GM21529 (cell line): ENCODE results near the gene MARK4.
"Not testable (repeated sequence)": the region's sequence is repeated elsewhere in the genome, so short reads cannot be mapped to it uniquely, and the experiment has no call there.

Source experiments
- ATAC-seq: cut with Tn5 transposase; IDR thresholded peaks from one replicate; pipeline ENCODE4 v1.9.1; 2021; ENCODE audit not compliant: unreplicated experiment

The MARK4 gene

DNA sequence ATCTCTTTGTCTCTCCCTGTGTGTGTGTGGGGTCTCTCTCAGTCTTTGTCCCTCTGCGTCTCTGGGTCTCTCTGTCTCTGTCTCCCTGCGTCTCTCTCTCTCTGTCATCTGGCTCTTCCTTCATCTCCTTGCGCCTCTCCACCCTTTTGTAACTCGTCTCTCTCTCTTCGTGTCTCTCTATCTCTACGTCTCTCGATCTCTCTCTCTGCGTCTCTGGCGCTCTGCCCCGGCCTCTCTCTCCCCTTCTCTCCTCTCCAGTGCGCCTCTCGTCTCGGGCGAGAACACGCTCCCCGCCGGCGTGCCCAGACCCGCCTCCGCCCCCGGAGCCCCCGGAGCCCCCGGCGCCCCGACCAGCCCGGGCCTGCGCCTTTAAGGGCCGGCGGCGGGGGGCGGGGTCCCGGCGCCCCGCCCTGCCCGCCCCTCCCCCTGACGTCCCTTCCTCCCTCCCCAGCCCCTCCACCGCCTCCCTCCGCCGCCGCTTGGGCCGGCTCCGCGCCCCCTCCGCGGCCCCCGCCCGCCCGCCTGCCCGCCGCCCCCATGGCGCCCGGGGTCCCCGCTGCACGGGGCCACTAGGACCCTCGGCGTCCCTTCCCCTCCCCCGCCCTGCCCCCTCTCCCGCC, at the start of gene MARK4:
Gene MARK4, plus strand, starts transcription at position 440 of the 620 bp plus-strand sequence. CDS start 318 bp downstream, outside the sequence.
- ATAC-seq: no peak

DNA sequence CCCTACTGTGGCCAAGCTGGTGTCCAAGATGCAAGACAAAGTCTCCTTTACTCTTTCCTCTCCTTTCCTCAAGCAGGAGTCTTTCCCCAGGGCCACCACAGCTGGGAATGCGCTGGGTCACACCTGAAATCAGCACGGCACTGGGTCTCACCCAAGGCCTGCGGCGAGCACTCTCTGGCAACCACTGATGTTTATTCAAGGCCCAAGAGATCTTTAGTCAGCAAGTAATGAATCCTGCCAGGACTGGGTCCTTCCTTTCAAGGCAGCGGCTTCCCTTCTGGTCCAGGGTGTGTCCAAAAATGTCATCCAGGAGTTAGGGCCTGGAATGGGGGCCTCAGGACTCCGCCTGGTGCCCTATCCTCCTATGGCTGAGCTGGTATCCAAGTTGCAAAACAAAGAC, 48.4 kb upstream of the MARK4 start:
- no peak for ATAC-seq

DNA sequence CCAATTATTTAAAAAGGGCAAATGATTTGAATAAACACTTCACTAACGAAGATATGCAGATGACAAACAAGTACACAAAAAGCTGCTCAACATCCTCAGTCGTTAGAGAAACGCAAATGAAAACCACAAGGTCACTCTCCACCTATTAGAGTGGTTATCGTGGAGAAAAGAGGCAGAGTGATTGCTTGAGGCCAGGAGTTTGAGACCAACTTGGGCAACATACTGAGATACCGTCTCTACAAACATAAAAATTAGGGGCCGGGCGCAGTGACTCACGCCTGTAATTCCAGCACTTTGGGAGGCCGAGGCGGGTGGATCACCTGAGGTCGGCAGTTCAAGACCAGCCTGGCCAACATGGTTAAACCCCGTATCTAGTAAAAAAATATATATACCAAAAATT, 45.3 kb upstream of the MARK4 start:
- no peak for ATAC-seq

DNA sequence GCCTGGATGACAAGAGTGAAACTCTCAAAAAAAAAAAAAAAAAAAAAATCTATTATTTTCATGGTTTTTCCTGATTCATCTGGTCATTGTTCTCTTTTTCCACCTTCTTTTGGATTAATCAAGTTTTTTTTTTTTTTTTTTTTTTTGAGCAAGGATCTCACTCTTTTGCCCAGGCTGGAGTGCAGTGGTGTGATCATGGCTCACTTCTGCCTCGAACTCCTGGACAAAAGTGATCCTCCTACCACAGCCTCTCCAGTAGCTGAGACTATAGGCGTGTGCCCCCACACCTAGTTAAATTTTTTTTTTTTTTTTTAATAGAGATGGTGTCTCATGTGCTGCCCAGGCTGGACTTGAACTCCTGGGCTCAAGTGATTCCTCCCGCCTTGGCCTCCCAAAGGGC, 44.7 kb upstream of the MARK4 start:
- ATAC-seq: no peak

DNA sequence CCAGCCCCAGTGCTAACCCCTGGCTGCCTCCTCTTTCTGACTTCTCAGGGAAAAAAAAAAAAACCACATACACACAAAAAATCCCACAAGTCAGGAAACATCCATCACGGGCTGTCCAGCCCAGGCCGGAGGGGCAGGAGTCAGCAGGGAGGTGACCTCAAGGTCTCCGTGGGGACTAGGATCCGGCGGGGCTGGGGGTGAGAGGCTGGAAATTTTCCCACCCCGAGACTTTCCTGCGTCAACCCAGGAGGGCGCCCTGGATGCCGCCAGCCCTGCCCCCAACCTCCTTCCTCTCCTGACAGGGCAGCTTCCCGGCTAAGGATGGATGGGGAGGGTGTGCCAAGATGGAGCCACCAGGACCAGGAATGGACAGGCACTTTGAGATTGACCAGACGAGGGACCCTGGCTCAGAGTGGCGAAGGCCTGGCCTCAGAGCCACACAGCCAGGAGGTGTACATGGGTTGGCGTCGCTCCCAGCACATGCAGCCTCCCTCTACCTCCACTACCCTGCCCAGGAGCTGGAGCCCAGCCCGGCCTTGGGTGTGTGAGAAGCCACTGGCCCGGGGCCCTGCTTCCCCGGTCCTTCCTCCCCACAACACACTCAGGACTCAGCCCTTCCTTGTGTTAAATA, 39.2 kb upstream of the MARK4 start:
- no peak for ATAC-seq

DNA sequence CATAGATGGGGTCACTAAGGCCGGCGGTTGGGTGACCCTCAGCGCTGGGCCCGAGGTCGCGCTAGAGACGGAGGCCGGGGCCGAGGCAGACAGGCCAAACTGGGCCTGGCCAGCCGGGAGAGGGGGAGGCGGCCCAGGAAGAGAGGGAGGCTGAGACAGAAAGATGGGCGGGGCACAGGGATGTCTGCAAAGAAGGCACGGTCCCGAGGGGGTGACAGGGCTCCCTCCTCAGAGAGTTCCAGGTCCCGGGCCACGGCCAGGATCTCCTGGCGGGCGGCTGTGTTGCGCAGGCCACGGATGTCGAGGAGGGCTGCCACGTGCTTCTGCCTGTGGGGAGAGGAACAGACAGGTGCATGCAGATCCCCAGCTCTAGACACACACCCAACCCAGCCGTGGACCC, 38.0 kb upstream of the MARK4 start:
- ATAC-seq: no peak

DNA sequence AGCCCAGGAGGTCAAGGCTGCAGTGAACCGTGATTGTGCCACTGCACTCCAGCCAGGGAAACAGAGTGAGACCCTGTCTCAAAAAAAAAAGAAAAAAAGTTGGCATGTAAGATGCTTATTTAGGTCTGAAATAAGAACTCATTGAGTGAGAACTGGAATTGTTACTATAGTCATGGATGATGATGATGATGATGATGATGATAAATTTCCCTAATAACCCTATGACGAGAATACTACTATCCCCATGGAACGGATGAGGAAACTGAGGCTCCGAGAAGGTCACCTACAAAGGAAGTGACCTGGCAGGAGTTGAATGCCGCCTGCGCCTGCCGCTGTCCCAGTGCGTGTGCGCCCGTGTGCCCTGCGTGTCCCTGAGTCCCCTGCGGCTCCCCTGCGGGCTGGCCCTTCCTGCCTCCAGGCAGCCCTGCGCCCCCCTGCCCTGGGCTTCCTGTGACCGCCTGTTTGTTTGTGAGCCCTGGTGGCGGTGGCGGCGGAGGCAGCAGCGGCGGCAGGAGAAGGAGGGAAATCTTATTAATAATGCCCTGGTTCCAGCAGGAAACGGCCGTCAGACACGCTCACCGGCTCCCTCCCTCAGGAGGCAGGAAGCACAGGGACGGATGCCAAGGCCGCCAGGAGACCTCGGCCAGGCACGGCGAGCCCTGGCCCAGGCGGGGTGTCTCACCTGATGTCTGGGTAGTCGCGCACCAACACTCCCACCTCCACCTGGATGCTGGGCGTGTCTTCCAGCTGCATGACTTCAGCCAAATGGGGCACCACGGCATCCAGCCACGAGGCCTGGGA, 35.5 kb upstream of the MARK4 start:
- no peak for ATAC-seq

DNA sequence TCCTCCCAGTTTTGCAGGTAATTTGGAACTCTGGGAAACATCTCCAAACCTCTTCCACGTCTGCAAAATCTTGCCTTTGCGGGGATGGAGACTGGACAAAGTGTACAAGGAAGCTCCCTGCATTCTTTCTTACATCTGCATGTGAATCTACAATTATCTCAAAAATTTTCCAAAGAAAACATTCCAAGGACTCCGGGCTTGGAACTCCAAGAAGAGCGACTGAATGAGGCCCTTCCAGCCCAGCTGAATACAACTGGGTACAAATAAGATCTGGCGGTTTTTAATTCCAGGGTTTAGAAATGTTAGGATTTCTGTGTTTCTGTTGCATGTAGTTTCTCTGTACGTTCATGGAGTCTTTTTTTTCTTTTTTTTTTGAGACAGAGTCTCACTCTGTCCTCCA, 34.4 kb upstream of the MARK4 start:
- ATAC-seq: no peak

DNA sequence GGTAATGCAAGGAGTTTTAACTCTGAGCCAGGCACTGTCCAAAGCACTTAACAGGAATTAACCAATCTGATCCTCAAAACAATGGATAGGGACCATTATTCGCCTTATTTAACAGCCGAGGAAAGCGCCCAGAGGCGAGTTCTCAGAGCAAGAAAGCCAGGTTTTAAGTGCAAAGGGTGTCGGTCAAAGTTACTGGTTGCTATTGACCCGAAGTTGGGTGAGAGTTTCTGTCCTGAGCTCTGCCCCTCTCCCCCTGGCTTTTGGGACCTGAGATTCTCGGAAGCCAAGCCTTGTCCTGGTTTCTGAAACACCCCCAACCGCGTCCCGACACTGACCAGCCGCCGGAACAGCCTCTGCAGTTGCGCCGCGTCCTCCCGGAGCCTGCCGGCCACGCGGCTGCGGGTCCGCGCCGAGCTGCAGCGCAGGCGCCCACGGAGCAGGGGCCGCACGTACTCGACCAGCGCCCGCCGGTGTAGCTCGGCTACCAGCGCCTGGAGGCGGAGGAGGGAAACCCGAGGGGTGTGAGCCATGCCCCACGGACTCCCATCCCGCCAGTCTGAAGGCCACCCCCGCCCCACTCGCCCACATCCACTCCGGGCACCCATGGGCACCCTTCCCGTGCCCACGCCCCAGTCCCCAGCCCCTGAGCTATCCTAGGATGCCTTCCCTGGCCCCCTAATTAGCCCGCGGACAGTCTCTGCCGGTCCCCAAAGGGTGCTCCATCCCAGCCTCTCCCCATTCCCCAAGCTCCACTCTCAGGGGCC, 33.7 kb upstream of the MARK4 start:
- no peak for ATAC-seq

DNA sequence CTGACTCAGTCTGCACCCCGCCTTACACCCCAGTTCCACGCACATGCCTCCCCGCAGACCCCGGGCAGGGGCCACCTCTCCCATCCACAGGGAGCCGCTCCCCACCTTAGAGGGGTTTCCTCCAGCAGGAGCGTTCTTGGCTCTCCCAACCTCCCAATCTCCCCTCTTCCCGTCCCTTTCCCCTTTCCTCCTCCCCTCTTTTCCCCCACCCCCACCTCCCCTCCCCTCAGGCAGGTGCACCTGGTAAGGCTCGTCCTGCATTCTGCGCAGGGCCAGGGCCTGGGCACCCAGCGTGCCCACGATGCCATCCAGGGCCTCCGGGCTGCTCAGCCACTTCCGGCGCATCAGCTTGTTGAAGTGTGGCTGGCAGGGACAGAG, 33.1 kb upstream of the MARK4 start:
- no peak for ATAC-seq

DNA sequence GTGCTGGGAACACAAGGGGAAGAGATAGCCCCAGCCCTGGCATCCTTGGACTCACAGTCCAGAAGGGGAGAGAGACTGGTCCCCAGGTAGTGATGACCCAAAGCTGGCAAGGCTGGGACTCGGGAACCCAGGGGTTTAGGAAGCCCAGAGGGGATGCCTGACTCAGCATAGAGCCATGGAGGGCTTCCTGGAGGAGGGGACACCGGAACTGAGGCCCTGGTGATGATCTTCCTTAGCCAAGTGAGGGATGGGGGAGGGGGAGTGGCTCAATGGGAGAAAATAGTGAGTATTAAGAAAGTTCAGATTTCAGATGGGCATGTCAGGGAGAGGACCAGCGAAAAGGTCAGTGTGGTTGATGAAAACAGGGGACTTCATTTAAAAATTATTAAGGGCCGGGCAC, 32.6 kb upstream of the MARK4 start:
- no peak for ATAC-seq

DNA sequence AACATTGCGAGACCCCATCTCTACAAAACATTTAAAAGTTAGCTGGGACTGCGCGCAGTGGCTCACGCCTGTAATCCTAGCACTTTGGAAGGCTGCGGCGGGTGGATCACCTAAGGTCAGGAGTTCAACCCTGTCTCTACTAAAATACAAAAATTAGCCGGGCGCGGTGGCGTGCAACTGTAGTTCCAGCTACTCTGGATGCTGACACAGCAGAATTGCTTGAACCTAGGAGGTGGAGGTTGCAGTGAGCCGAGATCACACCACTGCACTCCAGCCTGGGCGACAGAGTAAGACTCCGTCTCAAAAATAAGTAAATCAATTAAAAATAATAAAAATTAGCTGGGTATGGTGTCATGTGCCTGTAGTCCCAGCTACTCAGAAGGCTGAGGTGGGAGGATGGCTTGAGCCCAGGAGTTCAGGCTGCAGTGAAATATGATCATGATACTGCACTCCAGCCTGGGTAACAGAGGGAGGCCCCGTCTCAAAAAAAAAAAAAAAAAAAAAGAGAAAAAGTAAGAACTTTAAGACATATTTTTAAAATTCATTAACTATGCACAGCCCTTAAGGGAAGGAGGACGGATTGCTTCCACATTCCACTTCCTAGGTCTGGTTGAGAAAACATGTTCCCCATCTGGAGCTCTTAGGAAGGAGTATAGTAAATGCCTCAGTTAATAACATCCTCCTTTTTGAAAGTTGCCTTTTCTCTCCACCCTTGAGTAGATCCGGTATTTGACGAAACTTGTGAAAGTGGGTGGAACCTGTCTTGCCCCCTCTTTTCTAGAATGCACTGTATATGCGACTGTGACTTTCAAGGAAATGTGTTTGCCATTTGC, 31.9 kb upstream of the MARK4 start:
- ATAC-seq: no peak

DNA sequence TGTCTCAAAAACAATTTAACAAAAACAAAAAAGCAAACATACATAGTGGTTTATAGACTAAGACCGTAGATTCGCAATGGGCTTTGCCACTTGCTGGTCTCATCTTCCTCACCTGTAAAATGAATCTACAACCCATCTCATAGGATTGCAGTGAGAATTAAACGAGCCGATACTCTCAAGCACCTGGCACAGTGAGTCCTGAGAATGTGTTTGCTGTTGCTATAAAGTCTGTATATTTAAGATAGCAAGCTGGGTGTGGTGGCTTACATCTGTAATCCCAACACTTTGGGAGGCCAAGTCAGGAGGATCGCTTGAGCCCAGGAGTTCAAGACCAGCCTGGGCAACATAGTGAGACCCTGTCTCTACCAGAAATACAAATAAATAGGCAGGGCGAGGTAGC, 28.3 kb upstream of the MARK4 start:
- ATAC-seq: no peak

DNA sequence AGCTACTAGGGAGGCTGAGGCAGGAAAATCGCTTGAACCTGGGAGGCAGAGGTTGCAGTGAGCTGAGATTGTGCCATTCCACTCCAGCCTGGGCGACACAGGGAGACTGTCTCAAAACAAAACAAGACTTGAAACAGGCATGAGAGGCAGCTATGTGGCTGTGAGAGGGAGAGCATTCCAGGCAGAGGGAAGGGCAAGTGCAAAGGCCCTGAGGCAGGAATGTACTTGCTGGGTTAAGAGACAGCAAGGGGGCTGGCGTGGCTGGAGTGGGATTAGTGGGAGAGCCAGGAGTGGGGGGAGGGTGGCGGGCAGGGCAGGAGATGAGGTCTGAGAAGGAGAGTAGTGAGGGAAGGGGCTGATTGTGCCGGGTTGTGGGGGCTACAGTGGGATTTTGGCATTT, 27.2 kb upstream of the MARK4 start:
- no peak for ATAC-seq

DNA sequence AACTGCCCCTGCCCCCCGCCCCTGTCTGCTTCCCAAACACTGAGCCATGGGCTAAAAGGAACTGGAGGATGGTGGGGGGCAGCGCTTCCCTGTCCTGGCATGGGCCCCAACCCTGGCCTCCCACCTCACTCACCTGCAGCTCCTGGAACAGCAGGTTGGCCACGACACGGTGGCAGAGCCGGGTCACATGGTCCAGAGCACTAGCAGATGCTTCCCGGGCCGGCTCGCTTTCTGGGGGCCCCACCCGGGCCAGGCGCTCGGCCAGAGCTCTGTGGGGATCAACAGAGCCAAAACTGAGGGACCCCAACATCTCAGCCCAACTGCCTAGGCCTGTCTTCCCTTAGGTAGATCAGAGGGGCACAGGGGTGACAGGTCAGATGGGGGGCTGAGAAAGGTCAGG, 26.4 kb upstream of the MARK4 start:
- ATAC-seq: no peak

DNA sequence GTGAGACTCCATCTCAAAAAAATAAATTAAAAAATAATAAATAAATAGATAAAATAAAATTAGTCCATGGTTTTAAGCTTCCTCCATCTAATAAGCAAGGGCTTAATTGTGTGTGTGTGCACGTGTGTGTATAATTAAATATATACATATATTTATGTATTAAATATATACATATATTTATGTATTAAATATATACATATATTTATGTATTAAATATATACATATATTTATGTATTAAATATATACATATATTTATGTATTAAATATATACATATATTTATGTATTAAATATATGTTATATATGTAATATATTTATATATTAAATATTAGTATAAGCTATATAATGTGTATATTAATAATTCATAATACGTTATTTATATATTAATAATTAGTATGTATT, 22.0 kb upstream of the MARK4 start:
- not testable (repeated sequence) for ATAC-seq

DNA sequence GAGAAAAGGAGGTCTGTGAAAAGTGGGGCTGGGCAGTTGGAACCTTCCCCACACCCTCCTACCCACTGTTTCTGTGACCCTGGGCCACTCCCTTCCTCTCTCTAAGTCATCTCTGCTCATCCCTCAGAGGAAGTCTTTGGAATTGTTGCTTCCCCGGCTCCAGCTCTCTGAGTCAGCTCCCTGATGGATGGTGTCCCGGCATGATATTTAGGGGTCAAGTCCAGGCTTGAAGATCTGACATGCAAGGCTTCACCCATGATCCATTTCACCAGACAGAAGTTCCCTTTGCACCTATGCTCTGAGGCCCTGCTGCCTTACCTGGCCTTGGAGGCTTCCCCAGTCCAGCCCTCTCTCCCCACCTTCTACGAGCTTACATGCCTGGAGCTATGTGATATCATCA, 19.2 kb upstream of the MARK4 start:
- no peak for ATAC-seq

DNA sequence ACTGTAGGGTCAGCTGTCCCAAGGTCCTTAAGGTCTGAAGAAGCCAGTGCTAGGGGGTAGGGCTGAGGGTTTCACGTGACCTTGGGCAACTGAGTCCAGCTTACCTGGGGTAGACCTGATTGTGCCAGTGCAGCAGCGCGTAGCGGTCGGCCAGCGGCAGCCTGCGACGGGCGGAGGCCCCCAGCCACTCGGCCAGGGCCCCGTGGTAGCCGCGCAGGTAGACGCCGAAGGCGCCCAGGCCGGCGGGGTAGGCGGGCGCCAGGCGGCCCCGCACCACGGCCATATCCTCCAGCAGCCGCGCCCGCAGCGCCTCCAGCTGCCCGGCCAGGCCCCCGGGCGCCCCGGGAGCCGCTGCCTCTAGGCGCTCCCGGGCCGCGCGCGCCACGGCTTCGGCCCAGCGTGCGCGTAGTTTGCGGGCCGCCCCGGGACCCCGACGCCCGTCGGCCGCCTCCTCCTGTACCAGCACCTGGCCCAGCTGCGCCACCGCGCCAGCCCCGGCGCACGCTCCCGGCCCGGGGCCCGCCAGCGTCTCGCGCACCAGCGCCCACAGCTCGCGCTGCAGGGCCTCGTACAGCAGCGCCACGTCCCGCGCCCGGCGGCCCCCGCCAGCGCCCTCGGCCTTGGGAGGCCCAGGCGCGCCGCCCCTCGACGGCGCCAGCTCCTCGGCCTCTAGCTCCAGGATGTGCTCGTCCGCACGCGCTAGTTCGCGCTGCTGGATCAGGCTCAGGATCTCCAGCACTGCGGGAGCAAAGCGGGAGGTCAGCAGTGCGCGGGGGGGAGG, 16.8 kb upstream of the MARK4 start:
- no peak for ATAC-seq

DNA sequence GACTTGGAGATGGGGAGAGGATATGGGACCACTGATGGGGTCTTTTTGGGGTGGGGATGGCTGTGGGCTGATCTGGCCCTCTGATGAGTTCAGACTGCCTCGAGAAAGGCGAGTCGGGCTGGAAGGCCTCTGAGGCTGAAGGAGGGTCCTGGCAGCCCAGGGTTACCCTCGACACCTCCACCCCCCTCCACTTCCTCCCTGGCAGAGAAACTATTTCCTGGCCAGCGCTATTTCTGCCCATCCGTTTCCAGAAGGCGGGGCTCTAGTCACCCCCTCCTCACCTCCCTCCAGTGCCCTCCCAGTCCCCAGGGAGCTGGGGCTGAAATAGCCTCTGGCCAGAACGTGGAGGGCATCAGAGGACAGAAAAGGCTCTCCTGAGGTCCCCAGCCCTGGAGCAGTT, 15.6 kb upstream of the MARK4 start:
- ATAC-seq: no peak

DNA sequence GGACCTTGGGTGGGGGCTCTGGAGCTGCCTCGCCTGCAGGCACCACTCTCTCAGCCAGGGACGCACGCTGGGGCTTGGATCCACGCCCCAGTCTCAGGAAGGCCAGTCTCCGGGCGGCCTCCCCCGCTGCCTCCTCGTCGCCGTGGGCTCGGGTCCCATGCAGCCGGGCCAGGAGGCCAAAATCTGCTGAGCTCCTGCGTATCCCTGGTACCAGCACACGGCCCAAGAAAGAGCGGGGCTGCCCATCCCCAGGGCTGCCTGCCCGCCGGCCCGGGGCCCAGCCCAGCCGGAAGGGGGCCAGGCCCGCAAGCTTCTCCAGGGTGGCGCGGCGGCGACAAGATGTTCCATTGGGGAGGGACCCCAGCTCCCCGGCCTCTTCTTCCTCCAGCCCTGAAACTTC, 12.5 kb upstream of the MARK4 start:
- ATAC-seq: no peak
